Measurements from ENCODE around the gene RFX3.

- TF ChIP-seq RAD21 (IDR thresholded peaks at IDR 0.05) = no peak
- no peak for TF ChIP-seq RXRA (IDR thresholded peaks at IDR 0.05)
- TF ChIP-seq MAX (IDR thresholded peaks at IDR 0.05) = no peak
- TF ChIP-seq CTCF (IDR thresholded peaks at IDR 0.05; ENCODE audit: low read depth, low read length, missing input control) = no peak
- TF ChIP-seq TAF1 (conservative IDR thresholded peaks at IDR 0.05) = no peak
- TF ChIP-seq ATF3 (IDR thresholded peaks at IDR 0.05) = no peak
- no peak for TF ChIP-seq JUND (IDR thresholded peaks at IDR 0.05)
- no peak for TF ChIP-seq SP1 (IDR thresholded peaks at IDR 0.05)
Measured at GRCh38 chr9:3458806-3459475, 66.9 kb downstream of the RFX3 start.

All from liver (tissue), 3 donors.